Parathyroid adenoma (tissue), 2 donors: ENCODE measurements around the gene NTRK3.

Experiments
- H2AFZ ChIP-seq: fragments of 300-600 bp; sonication (generic); one replicate; pipeline ENCODE4 v1.7.0; 2017; ENCODE audit warnings: antibody characterized with exemption, mild to moderate bottlenecking
- H3K27ac ChIP-seq: fragments of 300-600 bp; sonication (generic); one replicate; pipeline ENCODE4 v1.7.0; 2017
- H3K27me3 ChIP-seq: fragments of 300-600 bp; sonication (generic); one replicate; pipeline ENCODE4 v1.7.0; 2017; ENCODE audit warnings: low read length; ENCODE audit not compliant: control insufficient read depth, insufficient read depth
- H3K36me3 ChIP-seq: fragments of 300-600 bp; sonication (generic); one replicate; pipeline ENCODE4 v1.7.0; 2017; ENCODE audit warnings: low read length; ENCODE audit not compliant: control insufficient read depth, insufficient read depth
- H3K4me1 ChIP-seq: fragments of 300-600 bp; sonication (generic); one replicate; pipeline ENCODE4 v1.7.0; 2017; ENCODE audit warnings: control low read depth
- H3K4me2 ChIP-seq: fragments of 300-600 bp; sonication (generic); one replicate; pipeline ENCODE4 v1.7.0; 2017; ENCODE audit warnings: low read length
- H3K4me3 ChIP-seq: fragments of 300-600 bp; sonication (generic); one replicate; pipeline ENCODE4 v1.7.0; 2017; ENCODE audit warnings: low read depth, low read length
- H3K79me2 ChIP-seq: fragments of 300-600 bp; sonication (generic); one replicate; pipeline ENCODE4 v1.7.0; 2017; ENCODE audit warnings: control low read depth
- H3K9ac ChIP-seq: fragments of 300-600 bp; sonication (generic); one replicate; pipeline ENCODE4 v1.7.0; 2017; ENCODE audit warnings: mild to moderate bottlenecking
- H3K9me3 ChIP-seq: fragments of 300-600 bp; sonication (generic); one replicate; pipeline ENCODE4 v1.7.0; 2017; ENCODE audit warnings: low read length; ENCODE audit not compliant: control insufficient read depth
- CTCF ChIP-seq: fragments of 300-600 bp; sonication (generic); IDR thresholded peaks from one replicate; pipeline ENCODE4 v1.7.0; 2017; ENCODE audit warnings: antibody characterized with exemption, mild to moderate bottlenecking
- donor health status: primary hyperparathyroidism.

The NTRK3 gene

GRCh38 chr15:87858651-87859050, 397.9 kb downstream of the NTRK3 start:
- H3K4me2 ChIP-seq, result no peak overlapping the region
- no peaks in the 10 kb centered on the region for H3K9me3 ChIP-seq
- no peaks in the 10 kb centered on the region for H3K4me1 ChIP-seq
- TF ChIP-seq CTCF, result no peak
- no peak overlapping the region for H3K27ac ChIP-seq
- H3K27me3 ChIP-seq, result no peaks in the 10 kb centered on the region
- H3K36me3 ChIP-seq, result no peaks in the 10 kb centered on the region
- no peak overlapping the region for H3K9ac ChIP-seq
- H2AFZ ChIP-seq, result no peak overlapping the region
- H3K4me3 ChIP-seq, result no peak overlapping the region
- H3K79me2 ChIP-seq, result no peaks in the 10 kb centered on the region

GRCh38 chr15:87851497-87851896, 405.0 kb downstream of the NTRK3 start:
- no peak overlapping the region for H2AFZ ChIP-seq
- TF ChIP-seq CTCF, result no peak
- H3K27ac ChIP-seq, result no peak overlapping the region
- no peaks in the 10 kb centered on the region for H3K4me1 ChIP-seq
- H3K9me3 ChIP-seq, result no peaks in the 10 kb centered on the region
- H3K79me2 ChIP-seq, result no peaks in the 10 kb centered on the region
- H3K4me3 ChIP-seq, result no peak overlapping the region
- no peak overlapping the region for H3K9ac ChIP-seq
- H3K27me3 ChIP-seq, result no peaks in the 10 kb centered on the region
- H3K4me2 ChIP-seq, result no peak overlapping the region
- no peaks in the 10 kb centered on the region for H3K36me3 ChIP-seq

GRCh38 chr15:87850916-87851315, 405.6 kb downstream of the NTRK3 start:
- Histone ChIP-seq H2AFZ (no peak overlapping the region), H3K79me2 (no peaks in the 10 kb centered on the region), H3K4me1 (no peaks in the 10 kb centered on the region), H3K9me3 (no peaks in the 10 kb centered on the region), H3K27me3 (no peaks in the 10 kb centered on the region), H3K4me3 (no peak overlapping the region), H3K36me3 (no peaks in the 10 kb centered on the region), H3K27ac (no peak overlapping the region), H3K9ac (no peak overlapping the region), H3K4me2 (no peak overlapping the region)
- no peak for TF ChIP-seq CTCF

GRCh38 chr15:87849181-87849580, 407.4 kb downstream of the NTRK3 start:
- H3K79me2 ChIP-seq, result no peaks in the 10 kb centered on the region
- H2AFZ ChIP-seq, result no peak overlapping the region
- H3K4me2 ChIP-seq, result no peak overlapping the region
- H3K4me3 ChIP-seq, result no peak overlapping the region
- H3K9ac ChIP-seq, result no peak overlapping the region
- H3K36me3 ChIP-seq, result no peaks in the 10 kb centered on the region
- no peaks in the 10 kb centered on the region for H3K9me3 ChIP-seq
- TF ChIP-seq CTCF, result no peak
- no peaks in the 10 kb centered on the region for H3K27me3 ChIP-seq
- no peak overlapping the region for H3K27ac ChIP-seq
- no peaks in the 10 kb centered on the region for H3K4me1 ChIP-seq

- no peaks in the 10 kb centered on the region for H3K4me1 ChIP-seq
- H3K4me3 ChIP-seq, result no peak overlapping the region
- no peaks in the 10 kb centered on the region for H3K36me3 ChIP-seq
- H3K4me2 ChIP-seq, result no peak overlapping the region
- no peaks in the 10 kb centered on the region for H3K79me2 ChIP-seq
- H3K9ac ChIP-seq, result no peak overlapping the region
- H3K27me3 ChIP-seq, result no peaks in the 10 kb centered on the region
- H3K9me3 ChIP-seq, result no peaks in the 10 kb centered on the region
- TF ChIP-seq CTCF, result no peak
- no peak overlapping the region for H3K27ac ChIP-seq
- no peak overlapping the region for H2AFZ ChIP-seq
Observed at GRCh38 chr15:87848012-87848411, 408.5 kb downstream of the NTRK3 start.
